Measurements from ENCODE around the gene PAK2.
"Not testable (repeated sequence)": the region's sequence is repeated elsewhere in the genome, so short reads cannot be mapped to it uniquely, and the experiment has no call there.

PAK2 gene

DNA sequence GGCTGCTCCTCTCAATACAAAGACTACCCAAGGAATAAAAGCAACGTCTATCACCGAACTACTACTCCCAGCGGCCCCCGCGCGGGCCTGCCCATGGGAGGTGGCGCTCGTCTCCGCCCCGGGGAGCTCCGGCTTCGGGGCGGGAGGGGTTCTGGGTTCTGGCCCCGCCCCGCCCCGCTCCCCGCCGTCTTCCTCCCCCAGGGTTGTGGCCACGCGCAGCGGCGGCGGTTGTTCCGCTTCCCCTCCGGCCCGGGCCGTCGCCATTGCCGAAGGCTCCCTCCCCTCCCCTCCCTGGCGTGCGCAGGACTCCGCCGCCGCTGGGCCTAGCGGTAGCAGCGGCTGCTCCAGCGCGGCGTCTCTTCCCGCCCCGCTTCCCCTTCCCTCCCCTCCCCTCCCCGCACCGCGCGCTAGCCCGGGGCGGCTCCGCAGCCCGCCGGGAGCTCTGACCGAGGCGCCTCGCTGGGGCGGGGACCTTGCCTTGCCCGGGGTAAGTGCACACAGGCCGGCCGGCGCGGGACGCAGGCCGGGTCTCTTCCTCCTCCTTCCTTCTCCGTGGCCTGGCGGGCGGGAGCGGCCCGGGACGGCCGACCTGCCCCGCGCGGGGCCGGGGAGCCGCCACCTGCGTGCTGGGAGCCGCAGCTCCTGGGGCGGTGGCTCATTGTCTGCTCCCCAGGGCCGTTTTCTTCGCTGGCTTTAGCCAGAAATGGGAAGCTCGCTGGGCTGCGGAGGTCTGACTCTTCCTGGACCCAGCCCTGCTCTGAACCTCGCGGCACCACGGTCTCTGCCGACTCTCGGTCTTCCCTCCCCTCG lies at the start of gene PAK2:
Gene PAK2, plus strand, starts transcription at position 187 of the 810 bp plus-strand sequence. CDS start 42,790 bp downstream, outside the sequence.
- DNase-seq (ENCODE audit: low read depth) = peak; percentile 81

DNA sequence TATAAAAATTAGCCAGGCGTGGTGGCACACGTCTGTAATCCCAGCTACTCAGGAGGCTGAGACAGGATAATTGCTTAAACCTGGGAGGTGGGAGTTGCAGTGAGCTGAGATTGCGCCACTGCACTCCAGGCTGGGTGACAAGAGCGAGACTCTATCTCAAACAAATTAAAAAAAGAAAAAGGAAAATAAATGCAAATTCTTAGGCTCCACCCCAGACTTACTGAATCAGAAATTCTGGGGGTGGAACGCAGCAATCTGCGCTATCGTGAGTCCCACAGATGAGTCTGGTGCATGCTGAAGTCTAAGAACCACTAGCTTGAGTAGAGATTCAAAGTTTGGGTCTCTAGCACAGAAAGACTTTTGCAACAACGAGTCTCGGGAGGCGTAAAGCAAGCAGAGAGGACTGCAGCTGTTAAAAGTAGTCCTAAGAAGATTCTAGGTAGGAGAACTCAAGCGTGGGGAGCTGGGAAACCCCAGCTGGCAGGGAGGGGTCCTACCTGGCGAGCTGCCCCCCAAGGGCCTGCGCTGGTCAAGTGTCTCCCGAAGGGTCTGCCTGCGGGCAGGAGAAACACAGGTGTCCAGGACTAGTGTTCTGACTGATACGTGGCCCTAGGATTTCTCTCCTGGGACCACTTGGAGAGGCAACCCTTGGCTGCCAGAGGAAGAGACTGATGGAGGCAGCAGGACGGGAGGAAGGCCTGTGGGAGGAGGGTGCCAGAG lies 49.6 kb upstream of the PAK2 start:
- DNase-seq (ENCODE audit: low read depth) = no peak

DNA sequence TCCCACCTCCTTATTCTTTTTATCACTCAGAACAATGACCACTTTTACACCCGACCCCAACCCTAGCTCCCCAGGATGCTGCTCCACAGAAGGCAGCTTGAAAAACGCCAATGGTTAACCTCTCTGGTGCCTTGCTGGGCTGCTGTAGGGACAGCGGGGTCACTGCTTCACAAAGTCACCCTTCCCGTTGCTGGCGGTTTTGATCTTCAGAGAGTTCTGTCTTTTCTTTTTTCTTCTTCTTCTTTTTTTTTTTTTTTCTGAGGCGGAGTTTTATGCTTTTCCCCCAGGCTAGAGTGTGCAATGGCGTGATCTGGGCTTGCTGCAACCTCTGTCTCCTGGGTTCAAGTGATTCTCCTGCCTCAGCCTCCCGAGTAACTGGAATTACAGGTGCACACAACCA lies 48.3 kb upstream of the PAK2 start:
- no peak for DNase-seq (ENCODE audit: low read depth)

DNA sequence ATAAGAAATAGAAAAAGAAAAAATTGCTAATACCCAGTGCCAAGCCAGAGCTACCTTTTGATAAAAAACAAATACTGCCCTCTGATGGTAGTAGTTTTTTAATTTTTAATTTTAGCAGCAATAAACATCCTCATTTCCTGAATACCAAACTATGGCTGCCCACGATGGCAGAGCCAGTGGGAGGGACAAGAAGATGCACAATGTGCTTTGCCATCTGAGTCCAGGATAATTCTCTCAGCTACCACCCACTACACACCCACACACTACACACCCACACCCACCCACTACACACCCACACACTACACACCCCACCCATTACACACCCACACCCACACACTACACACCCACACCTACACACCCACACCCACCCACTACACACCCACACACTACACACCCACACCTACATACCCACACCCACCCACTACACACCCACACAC lies 45.4 kb upstream of the PAK2 start:
- DNase-seq (ENCODE audit: low read depth) = peak; percentile 26

DNA sequence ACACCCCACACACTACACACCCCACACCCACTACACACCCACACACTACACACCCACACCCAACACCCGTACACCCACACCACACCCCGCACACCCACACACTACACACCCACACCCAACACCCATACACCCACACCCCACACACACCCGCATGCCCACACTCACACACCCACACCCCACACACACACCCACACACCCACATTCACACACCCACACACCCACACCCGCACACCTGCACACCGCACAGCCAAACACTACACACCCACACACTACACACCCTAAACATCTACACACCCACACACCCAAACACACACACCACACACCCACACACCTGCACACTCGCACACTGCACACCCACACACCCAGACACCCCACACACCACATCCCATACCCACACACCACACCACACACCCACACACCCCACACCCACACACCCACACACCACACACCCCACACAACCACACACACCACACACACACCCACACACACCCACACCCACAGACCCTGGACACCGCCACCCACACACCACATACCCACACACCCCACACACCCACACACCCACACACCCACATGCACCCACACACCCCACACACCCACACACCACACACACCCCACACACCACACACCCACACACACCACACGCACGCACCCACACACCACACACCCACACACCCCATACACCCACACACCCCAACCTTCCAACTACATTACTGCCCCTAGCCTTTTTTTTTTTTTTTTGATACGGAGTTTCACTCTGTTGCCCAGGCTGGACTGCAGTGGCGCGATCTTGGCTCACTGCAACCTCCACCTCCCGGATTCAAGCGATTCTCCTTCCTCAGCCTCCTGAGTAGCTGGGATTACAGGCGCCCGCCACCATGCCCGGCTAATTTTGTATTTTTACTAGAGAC lies 44.5 kb upstream of the PAK2 start:
- no peak for DNase-seq (ENCODE audit: low read depth)

DNA sequence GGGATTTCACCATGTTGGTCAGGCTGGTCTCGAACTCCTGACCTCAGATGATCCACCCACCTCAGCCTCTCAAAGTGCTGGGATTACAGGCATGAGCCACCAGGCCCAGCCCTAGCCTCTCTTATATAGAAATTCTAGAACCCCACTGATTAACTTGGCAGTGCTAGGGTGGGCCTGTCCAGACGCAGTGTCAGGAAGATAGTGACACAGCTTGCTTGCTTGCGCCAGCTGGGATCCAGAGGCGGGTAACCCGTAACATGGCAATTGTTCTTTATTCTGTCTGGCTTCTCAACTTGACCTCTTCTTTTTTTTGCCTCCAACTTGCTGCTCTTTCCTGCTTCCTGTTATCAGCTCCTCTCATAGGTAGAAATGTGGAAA lies 43.8 kb upstream of the PAK2 start:
- no peak for DNase-seq (ENCODE audit: low read depth)

DNA sequence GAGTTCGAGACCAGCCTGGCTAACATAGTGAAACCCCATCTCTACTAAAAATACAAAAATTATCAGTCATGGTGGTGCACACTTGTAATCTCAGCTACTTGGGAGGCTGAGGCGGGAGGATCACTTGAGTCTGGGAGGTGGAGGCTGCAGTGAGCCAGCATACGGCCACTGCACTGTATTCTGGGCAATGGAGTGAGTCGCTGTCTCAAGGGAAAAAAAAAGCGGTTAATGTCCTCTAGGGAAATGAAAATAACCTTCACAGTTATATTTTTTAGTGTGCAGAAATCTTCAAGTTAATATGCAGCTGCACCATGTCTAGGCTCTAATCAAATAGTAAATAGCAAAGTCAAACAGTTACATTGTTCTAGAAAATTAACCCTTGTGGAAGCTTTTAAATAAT lies 42.4 kb upstream of the PAK2 start:
- no peak for DNase-seq (ENCODE audit: low read depth)

DNA sequence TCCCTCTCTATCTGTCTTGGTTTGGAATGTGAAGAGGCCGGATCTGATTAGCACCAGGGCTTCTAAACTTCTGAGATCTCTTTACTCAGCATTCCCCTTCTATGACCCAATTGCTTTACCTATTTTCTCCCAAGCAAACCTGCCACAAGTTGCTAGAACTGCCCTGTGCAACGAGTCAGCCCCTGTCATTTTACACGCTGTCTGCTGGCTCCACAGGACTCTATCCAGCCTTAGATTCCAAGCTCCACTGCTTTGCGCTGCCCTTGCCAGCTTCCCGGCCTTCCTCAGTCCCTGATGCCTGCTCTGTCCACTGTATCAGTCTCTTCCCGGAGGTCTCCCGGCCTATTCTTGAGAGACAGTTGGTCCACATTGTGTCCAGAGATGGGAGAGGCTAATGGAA lies 39.9 kb upstream of the PAK2 start:
- peak; percentile 29 for DNase-seq (ENCODE audit: low read depth)

DNA sequence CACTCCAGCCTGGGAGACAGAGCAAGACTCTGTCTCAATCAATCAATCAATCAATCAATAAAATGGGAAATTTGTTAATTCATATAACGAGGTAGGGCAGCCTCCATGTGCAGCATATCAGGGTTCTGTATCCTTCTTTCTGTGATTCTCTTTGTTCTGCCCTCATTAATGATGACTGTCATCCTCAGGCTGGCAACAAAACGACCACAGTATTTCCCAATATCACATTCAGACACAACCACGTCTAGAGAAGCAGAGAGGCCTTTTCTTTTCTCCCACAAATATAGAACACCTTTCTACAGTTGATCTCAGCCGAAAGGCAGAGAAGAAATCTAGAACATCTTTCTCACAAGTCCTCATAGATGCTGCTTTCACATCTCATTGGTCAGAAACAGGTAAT lies 38.9 kb upstream of the PAK2 start:
- peak; percentile 47 for DNase-seq (ENCODE audit: low read depth)

DNA sequence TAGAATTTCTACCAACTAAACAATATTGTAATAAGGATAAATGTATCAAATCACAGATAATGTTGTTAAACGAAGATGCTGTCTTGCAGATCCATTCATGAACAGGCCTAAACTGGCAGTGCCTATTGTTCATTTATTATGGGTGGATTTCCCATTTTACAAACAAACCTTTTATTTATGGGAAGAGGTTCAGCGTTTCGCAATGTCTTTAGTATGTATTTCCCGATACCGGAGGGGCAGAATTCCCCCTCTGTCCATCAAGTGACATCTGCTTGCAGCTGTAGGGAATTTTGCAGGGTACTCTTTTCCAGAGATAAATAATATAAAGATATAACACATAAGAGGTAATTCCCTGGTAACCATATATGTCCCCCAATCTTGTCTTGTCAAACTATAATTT lies 33.3 kb upstream of the PAK2 start:
- no peak for DNase-seq (ENCODE audit: low read depth)

DNA sequence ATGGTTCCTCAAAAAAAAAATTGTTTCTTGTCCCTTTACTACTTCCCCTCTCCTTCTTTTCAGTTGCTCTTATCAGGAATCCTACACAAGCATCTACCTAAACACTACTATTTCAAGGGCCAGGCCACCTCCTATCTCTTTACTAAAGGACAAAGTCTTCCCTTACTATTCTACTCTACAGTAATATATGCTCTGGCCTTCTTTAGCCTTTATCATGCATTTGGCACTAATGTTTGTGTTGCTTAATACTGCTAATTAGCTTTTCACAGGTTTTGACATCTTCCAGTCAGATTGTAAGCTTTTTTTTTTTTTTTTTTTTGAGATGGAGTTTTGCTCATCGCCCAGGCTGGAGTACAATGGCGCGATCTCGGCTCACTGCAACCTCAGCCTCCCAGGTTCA lies 32.9 kb upstream of the PAK2 start:
- DNase-seq (ENCODE audit: low read depth) = no peak

DNA sequence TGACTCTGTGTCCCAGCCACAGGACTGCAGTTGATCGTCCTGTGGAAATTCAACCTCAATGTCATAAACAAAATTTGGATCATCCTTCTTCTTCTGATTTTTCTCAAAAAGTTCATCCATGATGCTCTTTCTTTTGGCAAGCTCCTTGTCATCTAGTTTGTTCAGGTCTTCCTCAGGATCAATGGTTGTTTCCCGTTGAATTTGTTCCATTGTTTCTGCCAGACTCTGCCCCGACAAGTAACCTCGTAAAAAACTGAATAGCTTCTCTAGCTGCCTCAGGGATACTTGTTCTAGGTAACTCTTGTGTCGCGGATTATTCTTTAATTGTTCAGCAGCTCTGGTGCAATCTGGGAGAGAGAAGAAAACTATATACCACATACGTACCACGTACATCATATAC lies 32.1 kb upstream of the PAK2 start:
- DNase-seq (ENCODE audit: low read depth) = no peak

DNA sequence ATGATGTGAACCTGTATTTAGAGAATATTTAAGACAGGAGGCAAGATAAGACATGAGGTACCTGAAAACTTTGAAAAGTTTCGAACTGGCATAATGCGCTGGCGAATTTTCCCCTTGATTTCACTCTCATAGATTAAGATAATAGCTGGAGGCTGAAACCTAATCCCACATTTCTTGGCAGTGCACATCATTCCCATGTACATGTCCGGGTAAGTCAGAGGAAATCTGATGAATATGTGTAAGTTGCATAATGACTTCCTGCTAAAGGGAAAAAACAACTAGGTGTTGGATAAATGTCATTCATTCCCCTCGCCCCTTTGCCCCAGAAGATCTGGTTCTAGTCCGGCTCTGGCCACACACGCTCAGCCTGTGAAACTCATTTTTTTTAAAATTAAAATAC lies 31.2 kb upstream of the PAK2 start:
- DNase-seq (ENCODE audit: low read depth) = peak; percentile 30

DNA sequence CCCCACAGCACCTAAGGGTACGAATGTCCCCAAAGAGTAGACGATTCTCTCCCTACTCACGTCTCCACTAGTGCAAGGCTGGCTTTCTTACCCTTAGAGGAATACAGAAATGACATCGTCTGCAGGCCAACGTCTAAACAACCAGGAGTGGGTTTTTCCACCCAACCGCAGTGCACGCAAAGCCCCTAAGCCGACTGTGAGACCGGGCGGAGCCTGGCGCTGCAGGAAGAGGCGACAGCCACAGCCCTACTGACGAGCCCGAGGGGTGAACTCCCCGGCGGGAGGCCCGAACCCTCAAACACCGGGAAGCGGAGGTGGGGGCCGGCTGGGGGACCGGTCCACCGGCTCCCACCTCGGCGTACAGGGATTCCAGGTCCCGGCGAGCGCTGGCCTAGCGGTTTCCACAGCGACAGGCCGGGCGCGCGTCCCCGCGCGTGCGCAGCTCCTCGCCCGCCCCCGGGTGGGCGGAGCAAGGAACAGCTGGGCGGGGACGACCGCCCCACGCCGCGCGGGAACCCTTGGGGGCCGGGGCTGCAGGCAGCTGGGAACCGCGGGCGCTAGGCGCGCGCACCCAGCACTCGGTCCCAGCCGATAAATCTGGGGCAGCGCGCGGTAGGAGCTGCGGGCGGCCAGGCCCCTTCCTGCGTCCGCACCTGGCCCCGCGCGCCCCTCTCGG lies 27.7 kb upstream of the PAK2 start, which contains the start of the genes CEP19 and PIGX:
Gene CEP19, minus strand, starts transcription at position 413 of the 676 bp plus-strand sequence. CDS start 3,593 bp downstream, outside the sequence.
Gene PIGX, plus strand, starts transcription at position 540 of the 676 bp plus-strand sequence.
- DNase-seq (ENCODE audit: low read depth) = peak; percentile 80

DNA sequence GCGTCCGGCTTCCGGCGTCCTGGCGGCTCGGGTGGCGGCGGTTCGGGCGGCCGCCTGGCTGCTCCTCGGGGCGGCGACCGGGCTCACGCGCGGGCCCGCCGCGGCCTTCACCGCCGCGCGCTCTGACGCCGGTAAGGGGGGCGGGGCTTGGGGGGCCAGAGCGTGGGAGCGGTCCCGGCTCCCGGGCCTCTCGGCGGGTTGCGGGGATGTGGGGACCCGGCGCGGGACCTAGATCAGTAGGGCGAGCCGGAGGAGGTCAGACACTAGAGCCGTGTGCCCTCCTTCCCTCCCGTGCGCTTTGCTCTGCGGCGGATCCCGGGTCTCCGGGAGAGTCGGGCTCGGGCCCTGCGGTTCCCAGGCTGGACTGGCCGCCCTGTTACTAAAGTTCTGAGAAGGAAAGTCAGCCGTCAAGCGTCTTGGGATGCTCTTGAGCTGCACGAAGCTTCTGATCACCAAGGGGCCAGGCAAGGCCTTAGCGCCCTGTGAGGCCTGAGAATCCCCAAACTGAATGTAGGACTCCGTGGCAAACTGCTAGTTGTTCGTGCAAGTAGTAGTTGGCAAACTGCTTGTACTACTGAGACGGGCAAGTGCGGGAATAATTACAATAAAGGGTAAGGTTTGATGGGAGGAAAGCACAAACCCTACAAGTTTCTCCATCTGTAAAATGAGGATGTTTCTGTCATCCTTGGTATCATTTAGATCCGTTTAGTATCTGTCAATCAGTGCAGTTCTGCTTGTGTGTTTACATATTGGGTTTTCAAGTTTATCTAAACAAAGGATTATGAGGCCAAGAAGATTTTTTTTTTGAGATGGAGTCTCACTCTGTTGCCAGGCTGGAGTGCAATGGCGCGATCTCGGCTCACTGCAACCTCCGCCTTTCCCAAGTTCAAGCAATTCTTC lies 26.9 kb upstream of the PAK2 start:
- peak; percentile 59 for DNase-seq (ENCODE audit: low read depth)

DNA sequence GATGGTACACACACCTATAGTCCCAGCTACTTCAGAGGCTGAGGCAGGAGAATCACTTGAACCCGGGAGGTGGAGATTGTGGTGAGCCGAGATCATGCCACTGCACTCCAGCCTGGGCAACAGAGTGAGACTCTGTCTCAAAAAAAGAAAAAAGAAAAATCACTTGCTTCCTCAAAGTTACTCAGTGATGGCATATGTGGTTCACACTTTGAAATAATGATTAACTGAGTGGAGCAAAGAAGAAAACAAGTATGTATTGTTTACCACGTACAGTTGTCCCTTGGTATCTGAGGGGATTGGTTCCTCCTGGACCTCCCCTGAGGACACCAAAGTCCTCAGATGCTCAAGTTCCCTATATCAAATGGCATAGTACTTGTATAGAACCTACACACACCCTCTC lies 22.5 kb upstream of the PAK2 start:
- not testable (repeated sequence) for DNase-seq (ENCODE audit: low read depth)

DNA sequence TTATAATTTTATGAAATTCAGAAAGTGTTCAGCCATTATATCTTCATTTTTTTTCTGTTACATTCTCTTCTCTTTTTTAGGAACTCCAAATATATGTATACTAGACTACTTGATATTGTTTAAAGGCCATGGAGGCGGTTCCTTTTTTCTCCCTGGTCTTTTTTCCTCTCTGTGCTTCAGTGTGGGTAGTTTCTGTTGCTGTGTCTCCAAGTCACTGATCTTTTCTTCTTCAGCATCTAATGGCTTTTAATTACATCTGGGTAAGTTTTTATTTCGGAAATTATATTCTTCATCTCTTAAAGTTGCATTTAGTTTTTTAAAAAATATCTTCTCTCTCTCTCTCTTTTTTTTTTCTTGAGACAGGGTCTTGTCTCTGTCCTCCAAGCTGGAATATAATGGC lies 18.6 kb upstream of the PAK2 start:
- no peak for DNase-seq (ENCODE audit: low read depth)

DNA sequence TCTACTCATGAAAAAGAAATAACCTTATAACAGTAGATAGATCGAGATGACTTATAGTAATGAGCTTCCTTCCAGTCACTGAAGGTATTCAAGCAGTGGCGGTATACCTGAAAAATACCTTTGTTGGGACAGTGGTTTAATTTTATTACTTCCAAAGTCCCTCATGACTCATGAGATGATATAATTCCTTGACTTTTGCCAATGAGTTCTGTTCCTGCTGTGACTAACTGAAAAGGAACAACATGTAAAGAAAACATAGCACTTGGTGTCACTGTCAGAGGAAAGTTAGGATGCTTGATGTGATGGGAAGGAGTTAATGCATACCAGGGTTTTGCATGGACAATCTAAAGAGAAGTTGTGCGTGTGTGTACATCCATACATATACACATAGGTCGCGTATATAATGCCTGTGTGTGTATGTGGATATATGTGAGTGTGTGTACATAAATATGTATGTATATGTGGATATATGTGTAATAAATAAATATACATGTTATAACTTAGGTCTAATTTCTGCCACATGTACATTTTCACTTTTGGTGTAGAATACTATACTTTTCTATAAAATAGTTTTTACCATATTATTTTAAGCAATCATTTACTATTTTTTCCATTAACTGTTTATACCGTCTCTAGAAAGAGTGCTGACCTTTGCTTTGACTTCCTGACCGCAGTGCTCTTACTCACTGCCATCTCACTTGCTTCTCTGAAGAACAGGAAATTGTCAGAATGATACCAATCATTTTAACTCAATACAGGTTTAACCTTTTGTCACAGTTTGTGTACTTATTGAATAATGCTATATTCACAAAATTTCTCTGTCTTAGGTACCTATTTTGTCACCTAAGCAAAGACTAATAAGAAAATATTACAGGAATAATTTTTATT lies 12.6 kb upstream of the PAK2 start:
- peak; percentile 55 for DNase-seq (ENCODE audit: low read depth)

DNA sequence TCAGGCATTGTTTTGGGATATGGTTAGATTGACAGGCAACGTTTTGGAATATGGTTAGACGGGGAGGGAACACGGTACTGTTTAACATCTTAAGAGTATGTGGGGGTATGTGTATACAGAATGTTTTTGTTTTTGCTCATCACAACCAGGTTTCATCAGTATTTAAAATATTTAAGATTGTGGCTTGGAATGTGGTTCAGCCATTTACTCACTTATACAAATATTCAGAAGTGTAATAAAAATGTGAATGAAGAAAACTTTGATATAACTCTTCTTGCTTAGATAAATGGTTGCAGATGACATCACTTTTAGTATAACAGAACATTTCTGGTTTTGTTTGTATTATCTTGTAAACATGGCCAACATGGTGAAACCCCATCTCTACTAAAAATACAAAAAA lies 3.9 kb upstream of the PAK2 start:
- DNase-seq (ENCODE audit: low read depth) = peak; percentile 94
